Psoas muscle (tissue), 8 donors: ENCODE data around the gene UBTF. TPM values are rescaled to one million over a fixed set of nuclear protein-coding genes. Genes with fewer than 3 reads are reported as not detected.

Experiments used
- ATAC-seq, 4 donors: fragments of 200-7000 bp; cut with Tn5 transposase; one replicate each; pipeline ENCODE4 v1.9.1; 2020; ENCODE audit warnings: moderate library complexity in 3 of 4, mild to moderate bottlenecking in 2 of 4
- DNase-seq, 2 donors: peaks; one replicate each; pipeline ENCODE4 v3.0.0-alpha.2; 2020
- H3K27ac ChIP-seq: fragments of 200-600 bp; one replicate; pipeline ENCODE4 v1.8.0; 2022
- H3K27me3 ChIP-seq, 3 donors: fragments of 200-600 bp in 1 of 3; one replicate each; pipeline versions ENCODE4 v1.6.1 to v1.8.0; 2013 to 2022; ENCODE audit warnings: low read length in 2 of 3, mild to moderate bottlenecking in 2 of 3, moderate library complexity in 1 of 3; ENCODE audit not compliant: insufficient read depth in 3 of 3
- H3K36me3 ChIP-seq, 2 donors: fragments of 200-600 bp in 1 of 2; one replicate each; pipeline versions ENCODE4 v1.6.1 to v1.8.0; 2013 to 2022; ENCODE audit warnings: low read depth in 1 of 2, mild to moderate bottlenecking in 1 of 2, moderate library complexity in 1 of 2; ENCODE audit not compliant: insufficient read depth in 1 of 2
- H3K4me1 ChIP-seq: fragments of 200-600 bp; one replicate; pipeline ENCODE4 v1.8.0; 2022
- H3K4me3 ChIP-seq: fragments of 200-600 bp; one replicate; pipeline ENCODE4 v1.8.0; 2022; ENCODE audit warnings: mild to moderate bottlenecking
- H3K9me3 ChIP-seq: fragments of 200-600 bp; one replicate; pipeline ENCODE4 v1.8.0; 2022
- CTCF ChIP-seq: fragments of 200-600 bp; IDR thresholded peaks from one replicate; pipeline ENCODE4 v1.8.0; 2022; ENCODE audit warnings: antibody characterized with exemption
- WGBS, 3 donors: extraction: QIAGEN DNeasy Blood & Tissue Kit; methylation state at CpG; one replicate each; pipeline versions ENCODE4 v1.1.6 to v1.1.7; 2013; 5-methylcytosine and 5-hydroxymethylcytosine counted together
- intact Hi-C, 2 donors: fragments of 100-400 bp; cut with DNase I; formaldehyde crosslinking; loops; one replicate each; pipeline versions ENCODE4 v1.11.0 to v1.14.2; 2022
- polyA plus RNA-seq, 3 donors: library from polyadenylated mRNA; stranded (reverse); fragments of 200-250 nt; gene quantifications; one replicate each; pipeline ENCODE4 v1.2.3, GENCODE V29; 2013
- total RNA-seq, 4 donors: library from RNA; stranded (reverse); fragmentation: NEBNext Ultra II Directional in 2 of 4; extraction: Animal tissue kit (Norgen Biotek cat#: 25700) in 2 of 4; gene quantifications; one replicate each; pipeline versions ENCODE4 v1.2.1 to v1.2.4, GENCODE V29; 2021 to 2023
- donor health status: healthy with polysubstance abuse.
- donor health status: DM: no; HTN: no; CAD: no; lungs with moderate emphysema.
- donor health status: Bipolar disorder and iron deficiency.
- donor health status: healthy.
- donor health status: DM: yes; HTN: yes; CAD: no.
- donor health status: DM: no; HTN: no; CAD: no.
- donor health status: DM: no; HTN: no; CAD: no.
- donor health status: DM: yes; HTN: yes; CAD: no.

UBTF gene
- total and polyA plus RNA-seq, 7 donors: 36.0 to 67.5 (median 47.6) TPM

DNA sequence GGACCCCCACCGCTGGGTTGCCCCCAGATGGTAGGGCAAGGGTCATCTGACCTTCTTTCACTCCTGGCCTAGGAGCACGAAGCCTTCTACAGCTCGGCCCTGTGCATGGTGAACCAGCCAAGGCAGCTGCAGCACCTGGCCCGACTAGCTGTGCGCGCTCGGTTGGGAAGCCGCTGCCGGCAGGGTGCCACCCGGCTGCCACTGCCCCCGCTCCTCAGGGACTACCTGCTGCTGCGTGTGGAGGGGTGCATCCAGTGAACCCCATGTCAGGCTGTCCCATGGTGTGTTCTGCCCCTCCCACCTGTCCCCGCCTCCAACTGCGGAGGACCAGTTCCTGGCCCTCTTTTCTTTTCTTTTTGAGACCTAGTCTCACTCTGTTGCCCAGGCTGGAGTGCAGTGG lies 41.3 kb downstream of the UBTF start:
- Histone ChIP-seq H3K27ac (peak overlapping the region; percentile 16), H3K27me3 (no peaks in the 10 kb centered on the region), H3K9me3 (no peaks in the 10 kb centered on the region), H3K4me1 (peaks cover 9% of the 10 kb centered on the region), H3K4me3 (no peak overlapping the region), H3K36me3 (peaks cover 3 to 65% of the 10 kb centered on the region in 2 donors)
- DNase-seq: peak in 1 of 2 donors; percentile 47
- intact Hi-C loops: no loop called here
- WGBS, 3 donors: 52 to 73% (median 69%) methylated on average over 14 of the region's 14 CpGs
- ATAC-seq: peak in 3 of 4 donors; percentile 16 to 35 (median 22)
- no peak for TF ChIP-seq CTCF

DNA sequence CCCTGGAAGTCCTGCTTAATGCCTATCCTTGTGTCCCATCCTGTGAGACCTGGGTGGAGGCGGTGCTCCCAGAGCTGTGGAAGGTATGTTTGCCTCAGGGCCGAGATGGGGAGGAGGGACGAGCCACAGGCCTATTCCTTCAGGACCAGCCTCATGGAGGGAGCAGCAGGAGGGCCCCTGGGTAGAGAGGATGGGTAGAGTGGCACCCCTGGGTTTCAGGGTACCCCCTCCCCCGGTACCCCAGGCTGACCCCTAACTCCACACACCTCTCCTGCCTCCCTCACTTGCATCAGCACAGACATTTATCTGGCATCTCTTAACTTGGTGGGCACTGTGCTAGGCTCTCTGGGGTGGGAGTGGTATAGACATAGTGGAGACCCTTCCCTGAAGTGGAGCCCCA lies 41.8 kb downstream of the UBTF start:
- DNase-seq: peak in 1 of 2 donors; percentile 40
- no peak overlapping the region for H3K4me3 ChIP-seq
- TF ChIP-seq CTCF: no peak
- H3K4me1 ChIP-seq: peaks cover 7% of the 10 kb centered on the region
- WGBS, 3 donors: 91 to 95% (median 92%) methylated on average over 4 of the region's 4 CpGs
- H3K9me3 ChIP-seq: no peaks in the 10 kb centered on the region
- ATAC-seq: peak in 1 of 4 donors; percentile 10
- intact Hi-C loops: no loop called here
- peaks cover 3 to 68% of the 10 kb centered on the region in 2 donors for H3K36me3 ChIP-seq
- H3K27me3 ChIP-seq: no peaks in the 10 kb centered on the region
- no peak overlapping the region for H3K27ac ChIP-seq

DNA sequence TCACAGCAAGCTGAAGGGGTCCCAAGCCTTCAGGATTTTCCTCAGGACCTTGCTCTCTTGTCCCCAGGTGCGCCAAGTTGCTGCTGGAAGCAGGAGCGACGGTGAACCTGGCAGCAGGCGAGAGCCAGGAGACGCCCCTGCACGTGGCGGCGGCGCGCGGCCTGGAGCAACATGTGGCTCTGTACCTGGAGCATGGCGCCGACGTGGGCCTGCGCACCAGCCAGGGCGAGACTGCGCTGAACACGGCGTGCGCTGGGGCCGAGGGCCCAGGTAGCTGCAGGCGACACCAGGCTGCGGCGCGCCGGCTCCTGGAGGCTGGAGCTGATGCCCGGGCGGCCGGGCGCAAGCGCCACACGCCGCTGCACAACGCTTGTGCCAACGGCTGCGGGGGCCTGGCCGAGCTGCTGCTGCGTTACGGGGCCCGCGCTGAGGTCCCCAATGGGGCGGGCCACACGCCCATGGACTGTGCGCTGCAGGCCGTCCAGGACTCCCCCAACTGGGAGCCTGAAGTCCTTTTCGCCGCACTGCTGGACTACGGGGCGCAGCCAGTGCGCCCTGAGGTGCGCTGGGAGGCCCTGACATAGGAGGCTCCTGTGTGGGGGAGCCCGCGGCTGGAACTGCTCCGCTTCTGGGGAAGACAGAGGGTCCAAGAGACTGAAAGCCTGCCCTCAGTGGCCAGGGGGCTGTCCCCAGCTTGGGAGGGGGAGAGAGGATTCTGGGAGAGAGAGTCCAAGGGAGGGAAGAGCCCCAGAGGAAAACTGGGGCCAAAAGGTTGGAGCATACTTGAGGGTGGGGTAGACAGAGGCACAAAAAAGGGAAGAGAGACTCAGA lies 42.6 kb downstream of the UBTF start:
- no peaks in the 10 kb centered on the region for H3K27me3 ChIP-seq
- H3K27ac ChIP-seq: no peak overlapping the region
- H3K9me3 ChIP-seq: no peaks in the 10 kb centered on the region
- WGBS, 3 donors: 92 to 94% (median 94%) methylated on average over 52 to 54 of the region's 54 CpGs
- H3K4me3 ChIP-seq: no peak overlapping the region
- DNase-seq (peak in 1 of 2 donors; percentile 41), ATAC-seq (no peak)
- intact Hi-C loops: no loop called here
- peaks cover 14% of the 10 kb centered on the region for H3K4me1 ChIP-seq
- no peak for TF ChIP-seq CTCF
- peaks cover 3 to 68% of the 10 kb centered on the region in 2 donors for H3K36me3 ChIP-seq

GRCh38 chr17:44176257-44176656 lies 43.2 kb downstream of the UBTF start:
- Histone ChIP-seq H3K27ac (peak overlapping the region; percentile 27), H3K36me3 (peaks cover 0 to 64% of the 10 kb centered on the region in 2 donors), H3K27me3 (no peaks in the 10 kb centered on the region), H3K4me1 (peaks cover 20% of the 10 kb centered on the region), H3K4me3 (no peak overlapping the region), H3K9me3 (no peaks in the 10 kb centered on the region)
- 97 to 100% (median 100%) methylated on average over 1 of the region's 1 CpG for WGBS, 3 donors
- ATAC-seq (no peak), DNase-seq (peak in 1 of 2 donors; percentile 10)
- TF ChIP-seq CTCF: no peak
- intact Hi-C loops: no loop called here
